ENCODE data around the gene MUS81. TPM values are rescaled to one million over a fixed set of nuclear protein-coding genes. Genes with fewer than 3 reads are reported as not detected.
A peak's percentile ranks its signal among the peaks of the same experiment; 100 is the strongest.

Gene MUS81
- total RNA-seq, 1 donor from 2014 or later: 36.8 TPM

GRCh38 chr11:65833297-65834030 is 26.8 kb upstream of the MUS81 start, which contains the start of gene SNX32:
TSS of gene SNX32 (plus strand) at chr11:65833963. CDS start at chr11:65834066, 103 bp downstream.
- Histone ChIP-seq H3K79me2 (ENCODE audit: low read depth) (peaks cover 4% of the 10 kb centered on the region), H3K4me3 (peak within 1 kb of the TSS; percentile 51), H3K9me3 (ENCODE audit: low read depth) (no peaks in the 10 kb centered on the region), H3K4me2 (peak within 1 kb of the TSS; percentile 85), H3K4me1 (peaks cover 9% of the 10 kb centered on the region), H4K20me1 (ENCODE audit: low read depth) (no peaks in the 10 kb centered on the region), H2AFZ (replicated peaks) (peak within 1 kb of the TSS; percentile 55), H3K9ac (no peak within 1 kb of the TSS), H3K27me3 (peaks cover 18% of the 10 kb centered on the region), H3K27ac (no peak within 1 kb of the TSS), H3K36me3 (no peaks in the 10 kb centered on the region), H3F3A (ENCODE audit: low read depth) (peaks cover 31% of the 10 kb centered on the region)
- TF ChIP-seq EZH2 (IDR thresholded peaks at IDR 0.05) (peak; percentile 30), EZH2phosphoT487 (IDR thresholded peaks at IDR 0.05) (no peak), CTCF (IDR thresholded peaks at IDR 0.05) (no peak)
- no peak within 1 kb of the TSS for H3K4me3 Mint-ChIP-seq
- DNase-seq (ENCODE audit: low spot score): peak; percentile 97
- no peaks in the 10 kb centered on the region for H3K36me3 Mint-ChIP-seq
- H3K9me3 Mint-ChIP-seq: peaks cover 2% of the 10 kb centered on the region
- peaks cover 8% of the 10 kb centered on the region for H3K4me1 Mint-ChIP-seq
- H3K27me3 Mint-ChIP-seq (ENCODE audit: insufficient read depth, low read depth): peaks cover 13% of the 10 kb centered on the region
- peak within 1 kb of the TSS; percentile 65 for H3K27ac Mint-ChIP-seq

- DNase-seq (ENCODE audit: low spot score): no peak
- Mint-ChIP-seq H3K9me3 (peaks cover 2% of the 10 kb centered on the region), H3K27me3 (ENCODE audit: insufficient read depth, low read depth) (peaks cover 13% of the 10 kb centered on the region), H3K4me1 (peaks cover 8% of the 10 kb centered on the region), H3K36me3 (no peaks in the 10 kb centered on the region), H3K27ac (no peak overlapping the region), H3K4me3 (no peak overlapping the region)
- Histone ChIP-seq H3K4me3 (peak overlapping the region; percentile 51), H3K4me1 (peaks cover 9% of the 10 kb centered on the region), H3F3A (ENCODE audit: low read depth) (peaks cover 31% of the 10 kb centered on the region), H3K9me3 (ENCODE audit: low read depth) (no peaks in the 10 kb centered on the region), H3K9ac (no peak overlapping the region), H3K27ac (no peak overlapping the region), H3K36me3 (no peaks in the 10 kb centered on the region), H2AFZ (replicated peaks) (peak overlapping the region; percentile 55), H3K79me2 (ENCODE audit: low read depth) (peaks cover 4% of the 10 kb centered on the region), H3K27me3 (peaks cover 18% of the 10 kb centered on the region), H4K20me1 (ENCODE audit: low read depth) (no peaks in the 10 kb centered on the region), H3K4me2 (peak overlapping the region; percentile 85)
- TF ChIP-seq EZH2phosphoT487 (IDR thresholded peaks at IDR 0.05) (no peak), CTCF (IDR thresholded peaks at IDR 0.05) (no peak), EZH2 (IDR thresholded peaks at IDR 0.05) (no peak)
These were observed 26.0 kb upstream of the MUS81 start for GRCh38 chr11:65834202-65834601.

- Mint-ChIP-seq H3K4me1 (no peaks in the 10 kb centered on the region), H3K27ac (no peak overlapping the region), H3K9me3 (peaks cover under 1% of the 10 kb centered on the region), H3K4me3 (no peak overlapping the region), H3K36me3 (no peaks in the 10 kb centered on the region), H3K27me3 (ENCODE audit: insufficient read depth, low read depth) (peaks cover 2% of the 10 kb centered on the region)
- Histone ChIP-seq H3F3A (ENCODE audit: low read depth) (no peaks in the 10 kb centered on the region), H3K27ac (no peak overlapping the region), H3K4me1 (no peaks in the 10 kb centered on the region), H3K9ac (no peak overlapping the region), H4K20me1 (ENCODE audit: low read depth) (no peaks in the 10 kb centered on the region), H3K36me3 (no peaks in the 10 kb centered on the region), H3K27me3 (no peaks in the 10 kb centered on the region), H3K79me2 (ENCODE audit: low read depth) (no peaks in the 10 kb centered on the region), H3K4me2 (no peak overlapping the region), H2AFZ (replicated peaks) (no peak overlapping the region), H3K4me3 (no peak overlapping the region), H3K9me3 (ENCODE audit: low read depth) (no peaks in the 10 kb centered on the region)
- no peak for DNase-seq (ENCODE audit: low spot score)
- TF ChIP-seq EZH2 (IDR thresholded peaks at IDR 0.05): no peak
- TF ChIP-seq EZH2phosphoT487 (IDR thresholded peaks at IDR 0.05): no peak
- TF ChIP-seq CTCF (IDR thresholded peaks at IDR 0.05): no peak
These were observed 18.1 kb upstream of the MUS81 start for GRCh38 chr11:65842144-65842543.
